CD14-positive monocyte (primary cell): Measurements from ENCODE around the gene ANTXRL. TPM values are rescaled to one million over a fixed set of nuclear protein-coding genes. Genes with fewer than 3 reads are reported as not detected.
"Not testable (repeated sequence)": the region's sequence is repeated elsewhere in the genome, so short reads cannot be mapped to it uniquely, and the experiment has no call there.

Source experiments
- DNase-seq, 3 donors: peaks; one replicate each; pipeline ENCODE4 v3.0.0-alpha.2; 2011 to 2022
- H2AFZ ChIP-seq: 2 replicates; pipeline ENCODE4 v1.6.0; 2012; ENCODE audit warnings: mild to moderate bottlenecking, low read depth, low read length, inconsistent platforms; ENCODE audit not compliant: insufficient read depth, poor library complexity, severe bottlenecking
- H3K27ac ChIP-seq, 2 donors: 1 replicate in 1 of 2; 2 replicates in 1 of 2; pipeline ENCODE4 v1.5.1; 2012 to 2013; ENCODE audit warnings: low read length in 2 of 2, control low read depth in 1 of 2, inconsistent platforms in 1 of 2, low read depth in 1 of 2, mild to moderate bottlenecking in 1 of 2
- H3K27me3 ChIP-seq, 2 donors: one replicate each; pipeline versions ENCODE4 v1.6.0 to v1.6.1; 2011 to 2013; ENCODE audit warnings: low read length in 2 of 2; ENCODE audit not compliant: control insufficient read depth in 2 of 2, insufficient read depth in 2 of 2
- H3K36me3 ChIP-seq, 2 donors: replicated peaks in 1 of 2; 1 replicate in 1 of 2; 2 replicates in 1 of 2; pipeline versions ENCODE4 v1.5.1 to v1.6.1; 2012 to 2013; ENCODE audit warnings: low read length in 2 of 2, control low read depth in 1 of 2, inconsistent platforms in 1 of 2, mild to moderate bottlenecking in 1 of 2; ENCODE audit not compliant: insufficient read depth in 2 of 2, control insufficient read depth in 1 of 2
- H3K4me1 ChIP-seq, 2 donors: 1 replicate in 1 of 2; 2 replicates in 1 of 2; pipeline versions ENCODE4 v1.5.1 to v1.6.1; 2012 to 2013; ENCODE audit warnings: low read length in 2 of 2, control low read depth in 1 of 2, inconsistent platforms in 1 of 2, mild to moderate bottlenecking in 1 of 2, moderate library complexity in 1 of 2; ENCODE audit not compliant: insufficient read depth in 2 of 2, control insufficient read depth in 1 of 2
- H3K4me2 ChIP-seq: replicated peaks from 2 replicates; pipeline ENCODE3; 2012; ENCODE audit warnings: low read length, moderate library complexity, mild to moderate bottlenecking; ENCODE audit not compliant: poor library complexity, severe bottlenecking; ENCODE audit errors: extremely low read depth
- H3K4me3 ChIP-seq, 3 experiments: fragments of 200-600 bp in 1 of 3; sonication (generic) in 1 of 3; replicated peaks in 1 of 3; 1 replicate in 2 of 3; 2 replicates in 1 of 3; pipeline ENCODE4 v1.5.1; 2011 to 2013; ENCODE audit warnings: low read length in 3 of 3, mild to moderate bottlenecking in 3 of 3, control low read depth in 2 of 3, low read depth in 2 of 3, inconsistent platforms in 1 of 3, moderate library complexity in 1 of 3
- H3K79me2 ChIP-seq: 2 replicates; pipeline ENCODE4 v1.6.0; 2012; ENCODE audit warnings: mild to moderate bottlenecking, control low read depth, inconsistent platforms, low read length, moderate library complexity; ENCODE audit not compliant: insufficient read depth
- H3K9ac ChIP-seq: 2 replicates; pipeline ENCODE4 v1.6.0; 2017; ENCODE audit warnings: low read length, mild to moderate bottlenecking; ENCODE audit not compliant: insufficient read depth, poor library complexity, severe bottlenecking
- H3K9me3 ChIP-seq, 2 donors: replicated peaks in 1 of 2; 1 replicate in 1 of 2; 2 replicates in 1 of 2; pipeline versions ENCODE4 v1.5.1 to v1.6.1; 2012 to 2013; ENCODE audit warnings: low read length in 2 of 2, control low read depth in 1 of 2; ENCODE audit not compliant: control insufficient read depth in 1 of 2, insufficient read depth in 1 of 2
- H4K20me1 ChIP-seq: 2 replicates; pipeline ENCODE4 v1.6.0; 2012; ENCODE audit warnings: mild to moderate bottlenecking, low read length, control low read depth, moderate library complexity; ENCODE audit not compliant: insufficient read depth
- H3K27ac Mint-ChIP-seq, 7 donors: one replicate each; pipeline ENCODE4 v1.8.0; 2020; ENCODE audit warnings: mild to moderate bottlenecking in 7 of 7, mixed read lengths in 7 of 7, moderate library complexity in 6 of 7, inconsistent platforms in 2 of 7
- H3K27me3 Mint-ChIP-seq, 3 donors: one replicate each; pipeline ENCODE4 v1.8.0; 2021 to 2022; ENCODE audit warnings: low read depth in 3 of 3, mild to moderate bottlenecking in 3 of 3, mixed read lengths in 3 of 3, moderate library complexity in 3 of 3, inconsistent platforms in 1 of 3
- H3K36me3 Mint-ChIP-seq, 2 donors: one replicate each; pipeline ENCODE4 v1.8.0; 2020; ENCODE audit warnings: mixed read lengths in 2 of 2, inconsistent platforms in 1 of 2, mild to moderate bottlenecking in 1 of 2
- H3K4me1 Mint-ChIP-seq: one replicate; pipeline ENCODE4 v1.8.0; 2020; ENCODE audit warnings: mild to moderate bottlenecking, mixed read lengths
- H3K4me3 Mint-ChIP-seq, 2 donors: one replicate each; pipeline ENCODE4 v1.8.0; 2020; ENCODE audit warnings: mild to moderate bottlenecking in 2 of 2, mixed read lengths in 2 of 2, moderate library complexity in 1 of 2
- H3K9me3 Mint-ChIP-seq, 7 donors: one replicate each; pipeline ENCODE4 v1.8.0; 2020 to 2022; ENCODE audit warnings: mixed read lengths in 7 of 7, mild to moderate bottlenecking in 6 of 7, moderate library complexity in 6 of 7, inconsistent platforms in 2 of 7
- CTCF ChIP-seq: fragments of 200-600 bp; IDR thresholded peaks from one replicate; pipeline ENCODE4 v1.8.0; 2022; ENCODE audit warnings: antibody characterized with exemption, mild to moderate bottlenecking
- WGBS: methylation state at CpG from one replicate; pipeline ENCODE4 v1.1.5; 2013; ENCODE audit warnings: missing lambda C conversion rate; ENCODE audit not compliant: insufficient coverage; 5-methylcytosine and 5-hydroxymethylcytosine counted together
- intact Hi-C, 2 donors: fragments of 100-400 bp; cut with micrococcal nuclease; formaldehyde crosslinking; loops; one replicate each; pipeline versions ENCODE4 v1.15.0 to v1.15.1; 2023
- polyA plus RNA-seq, 3 donors: library from polyadenylated mRNA; depleted of rRNA in 1 of 3; unstranded in 2 of 3; stranded (reverse) in 1 of 3; fragments of 300-500 nt in 2 of 3; fragments of >200 nt in 1 of 3; fragmentation: Illumina TruSeq in 2 of 3; gene quantifications; 1 replicate in 2 of 3; 2 replicates in 1 of 3; pipeline ENCODE4 v1.2.3, GENCODE V29; 2012 to 2021

Gene ANTXRL
- polyA plus RNA-seq, 3 donors = not detected

- Histone ChIP-seq H3K4me2 (peak overlapping the region; percentile 11), H3K27ac (no peak overlapping the region), H3K79me2 (no peaks in the 10 kb centered on the region), H3K4me1 (peaks cover 19 to 22% of the 10 kb centered on the region in 2 donors), H4K20me1 (no peaks in the 10 kb centered on the region), H3K9ac (no peak overlapping the region), H3K36me3 (no peaks in the 10 kb centered on the region), H3K27me3 (no peaks in the 10 kb centered on the region), H2AFZ (peak overlapping the region; percentile 65), H3K4me3 (no peak overlapping the region), H3K9me3 (no peaks in the 10 kb centered on the region)
- no peak for TF ChIP-seq CTCF
- Mint-ChIP-seq H3K27me3 (peaks cover 0 to 4% (median 0%) of the 10 kb centered on the region in 3 donors), H3K9me3 (peaks cover 0 to 2% (median 0%) of the 10 kb centered on the region in 7 donors), H3K4me3 (peak overlapping the region in 1 of 2 donors; percentile 72), H3K36me3 (no peaks in the 10 kb centered on the region), H3K27ac (peak overlapping the region in 2 of 7 donors; percentile 24 to 72), H3K4me1 (peaks cover 22% of the 10 kb centered on the region)
- no peak for DNase-seq
- intact Hi-C loops = no loop called here
- WGBS = 20% methylated on average over 4 of the region's 5 CpGs
Measured at GRCh38 chr10:46299286-46299535, 12.4 kb downstream of the ANTXRL start.

GRCh38 chr10:46299536-46300369 lies 13.0 kb downstream of the ANTXRL start:
- H3K27ac ChIP-seq = no peak overlapping the region
- peaks cover 19 to 22% of the 10 kb centered on the region in 2 donors for H3K4me1 ChIP-seq
- Mint-ChIP-seq H3K4me1 (peaks cover 19% of the 10 kb centered on the region), H3K36me3 (no peaks in the 10 kb centered on the region), H3K27ac (peak overlapping the region in 3 of 7 donors; percentile 21 to 72 (median 24)), H3K4me3 (peak overlapping the region in 1 of 2 donors; percentile 66), H3K27me3 (peaks cover 0 to 4% (median 0%) of the 10 kb centered on the region in 3 donors), H3K9me3 (peaks cover 0 to 2% (median 0%) of the 10 kb centered on the region in 7 donors)
- no peaks in the 10 kb centered on the region for H3K36me3 ChIP-seq
- TF ChIP-seq CTCF = no peak
- H4K20me1 ChIP-seq = no peaks in the 10 kb centered on the region
- peak overlapping the region; percentile 65 for H2AFZ ChIP-seq
- no peaks in the 10 kb centered on the region for H3K79me2 ChIP-seq
- no peak overlapping the region for H3K9ac ChIP-seq
- H3K4me2 ChIP-seq = peak overlapping the region; percentile 11
- no peak for DNase-seq
- H3K27me3 ChIP-seq = no peaks in the 10 kb centered on the region
- H3K9me3 ChIP-seq = no peaks in the 10 kb centered on the region
- 38% methylated on average over 16 of the region's 20 CpGs for WGBS
- intact Hi-C loops = no loop called here
- no peak overlapping the region for H3K4me3 ChIP-seq

DNA sequence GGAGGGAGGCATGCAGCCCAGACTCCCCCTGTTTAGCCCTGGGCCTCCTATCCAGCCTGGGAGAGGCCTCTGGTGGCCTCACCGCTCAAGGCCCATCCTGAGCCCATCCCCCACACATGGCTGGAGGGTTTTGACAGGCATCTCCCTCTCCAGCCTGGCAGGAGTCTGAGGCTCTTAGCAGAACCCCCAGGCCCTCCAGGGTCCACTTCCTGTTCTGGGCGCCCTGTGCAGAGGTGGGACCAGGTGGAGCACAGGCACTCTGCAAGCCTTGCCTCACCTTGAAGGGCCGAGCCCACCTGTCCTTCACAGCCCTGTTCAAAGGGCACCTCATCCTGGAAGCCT lies 13.5 kb downstream of the ANTXRL start:
- H3K27ac ChIP-seq, H3K27ac Mint-ChIP-seq, intact Hi-C loops, H3K4me3 Mint-ChIP-seq, H3K79me2 ChIP-seq, H3K4me3 ChIP-seq, H3K9me3 ChIP-seq, H4K20me1 ChIP-seq, DNase-seq, H3K36me3 Mint-ChIP-seq, H3K27me3 Mint-ChIP-seq, H3K4me2 ChIP-seq, H3K27me3 ChIP-seq, H3K36me3 ChIP-seq, H3K9me3 Mint-ChIP-seq, H3K9ac ChIP-seq: not testable (repeated sequence)
- 76% methylated on average over 2 of the region's 3 CpGs for WGBS
- peaks cover 19 to 22% of the 10 kb centered on the region in 2 donors for H3K4me1 ChIP-seq
- H3K4me1 Mint-ChIP-seq = peaks cover 19% of the 10 kb centered on the region
- H2AFZ ChIP-seq = peak overlapping the region; percentile 65
